ENCODE results near the gene MAPT.

The MAPT gene

GRCh38 chr17:45997624-45998023, 103.3 kb downstream of the MAPT start:
- no peaks in the 10 kb centered on the region for H3K9me3 ChIP-seq
- peaks cover 0 to under 1% (median 0%) of the 10 kb centered on the region in 4 donors for H3K4me1 ChIP-seq
- H3K27ac ChIP-seq = no peak overlapping the region
- H3K27me3 ChIP-seq = no peaks in the 10 kb centered on the region
- intact Hi-C loops (cut with DNase I; ENCODE audit: low total_unique reads) = no loop called here
- no peak overlapping the region for H3K4me3 ChIP-seq
- DNase-seq = no peak
- H3K36me3 ChIP-seq = no peaks in the 10 kb centered on the region
- TF ChIP-seq CTCF (IDR thresholded peaks at IDR 0.05) = no peak

- H3K9me3 ChIP-seq = no peaks in the 10 kb centered on the region
- peaks cover 0 to 17% (median 7%) of the 10 kb centered on the region in 4 donors for H3K4me1 ChIP-seq
- H3K27me3 ChIP-seq = no peaks in the 10 kb centered on the region
- no peak for TF ChIP-seq CTCF (IDR thresholded peaks at IDR 0.05)
- no peak within 1 kb of the TSS for H3K27ac ChIP-seq
- no peak for DNase-seq
- intact Hi-C loops (cut with DNase I; ENCODE audit: low total_unique reads) = no loop called here
- H3K4me3 ChIP-seq = no peak within 1 kb of the TSS
- no peaks in the 10 kb centered on the region for H3K36me3 ChIP-seq
These were observed 104.9 kb downstream of the MAPT start, which contains the start of gene STH for GRCh38 chr17:45998987-45999899. TSS of gene STH (plus strand) at chr17:45999250. CDS start at chr17:45999280, 30 bp downstream.

GRCh38 chr17:45999900-46000290, 105.5 kb downstream of the MAPT start:
- no peak for TF ChIP-seq CTCF (IDR thresholded peaks at IDR 0.05)
- no peak for DNase-seq
- Histone ChIP-seq H3K27me3 (no peaks in the 10 kb centered on the region), H3K9me3 (no peaks in the 10 kb centered on the region), H3K4me3 (no peak overlapping the region), H3K27ac (no peak overlapping the region), H3K36me3 (no peaks in the 10 kb centered on the region), H3K4me1 (peaks cover 0 to 18% (median 7%) of the 10 kb centered on the region in 4 donors)
- intact Hi-C loops (cut with DNase I; ENCODE audit: low total_unique reads) = loop anchor here (5.0 kb wide), 2 partner anchors 42 to 212 kb away; no protein-coding TSS in a partner anchor

GRCh38 chr17:46000292-46000691, 105.9 kb downstream of the MAPT start:
- no peaks in the 10 kb centered on the region for H3K9me3 ChIP-seq
- H3K4me1 ChIP-seq = peaks cover 0 to 18% (median 7%) of the 10 kb centered on the region in 4 donors
- intact Hi-C loops (cut with DNase I; ENCODE audit: low total_unique reads) = loop anchor here (5.0 kb wide), 2 partner anchors 42 to 212 kb away; no protein-coding TSS in a partner anchor
- TF ChIP-seq CTCF (IDR thresholded peaks at IDR 0.05) = no peak
- H3K36me3 ChIP-seq = no peaks in the 10 kb centered on the region
- no peak overlapping the region for H3K4me3 ChIP-seq
- H3K27ac ChIP-seq = no peak overlapping the region
- H3K27me3 ChIP-seq = no peaks in the 10 kb centered on the region
- no peak for DNase-seq

DNA sequence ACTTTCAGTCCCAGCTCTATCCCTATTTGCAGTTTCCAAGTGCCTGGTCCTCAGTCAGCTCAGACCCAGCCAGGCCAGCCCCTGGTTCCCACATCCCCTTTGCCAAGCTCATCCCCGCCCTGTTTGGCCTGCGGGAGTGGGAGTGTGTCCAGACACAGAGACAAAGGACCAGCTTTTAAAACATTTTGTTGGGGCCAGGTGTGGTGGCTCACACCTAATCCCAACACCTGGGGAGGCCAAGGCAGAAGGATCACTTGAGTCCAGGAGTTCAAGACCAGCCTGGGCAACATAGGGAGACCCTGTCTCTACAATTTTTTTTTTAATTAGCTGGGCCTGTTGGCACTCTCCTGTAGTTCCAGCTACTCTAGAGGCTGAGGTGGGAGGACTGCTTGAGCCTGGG, 106.4 kb downstream of the MAPT start:
- Histone ChIP-seq H3K27me3 (no peaks in the 10 kb centered on the region), H3K9me3 (no peaks in the 10 kb centered on the region), H3K36me3 (no peaks in the 10 kb centered on the region), H3K4me1 (peaks cover 0 to 18% (median 7%) of the 10 kb centered on the region in 4 donors), H3K27ac (no peak overlapping the region), H3K4me3 (no peak overlapping the region)
- intact Hi-C loops (cut with DNase I; ENCODE audit: low total_unique reads) = loop anchor here (5.0 kb wide), 2 partner anchors 42 to 212 kb away; no protein-coding TSS in a partner anchor
- no peak for TF ChIP-seq CTCF (IDR thresholded peaks at IDR 0.05)
- DNase-seq = no peak
